ENCODE results near the gene ARID1A.

The ARID1A gene

DNA sequence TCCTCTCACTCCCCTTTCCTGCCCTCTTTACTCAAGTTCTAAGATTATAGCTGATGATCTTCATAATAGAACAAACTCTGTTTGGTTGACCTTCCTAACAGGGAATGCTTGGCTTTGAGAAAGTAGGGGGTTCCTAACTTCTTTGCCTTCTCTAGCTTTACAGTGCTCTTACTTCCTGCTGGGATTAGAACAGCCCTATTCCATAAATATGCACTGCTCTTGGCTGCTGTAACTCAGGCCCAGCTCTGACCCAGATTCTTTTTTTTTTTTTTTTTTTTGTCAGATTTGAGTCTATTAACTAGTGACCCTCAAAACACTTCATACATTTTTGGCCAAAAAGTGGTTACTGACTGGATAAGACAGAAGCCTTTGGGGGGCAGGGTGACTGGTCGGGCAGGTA is 52.5 kb downstream of the ARID1A start:
- TF ChIP-seq, protein P1, sequence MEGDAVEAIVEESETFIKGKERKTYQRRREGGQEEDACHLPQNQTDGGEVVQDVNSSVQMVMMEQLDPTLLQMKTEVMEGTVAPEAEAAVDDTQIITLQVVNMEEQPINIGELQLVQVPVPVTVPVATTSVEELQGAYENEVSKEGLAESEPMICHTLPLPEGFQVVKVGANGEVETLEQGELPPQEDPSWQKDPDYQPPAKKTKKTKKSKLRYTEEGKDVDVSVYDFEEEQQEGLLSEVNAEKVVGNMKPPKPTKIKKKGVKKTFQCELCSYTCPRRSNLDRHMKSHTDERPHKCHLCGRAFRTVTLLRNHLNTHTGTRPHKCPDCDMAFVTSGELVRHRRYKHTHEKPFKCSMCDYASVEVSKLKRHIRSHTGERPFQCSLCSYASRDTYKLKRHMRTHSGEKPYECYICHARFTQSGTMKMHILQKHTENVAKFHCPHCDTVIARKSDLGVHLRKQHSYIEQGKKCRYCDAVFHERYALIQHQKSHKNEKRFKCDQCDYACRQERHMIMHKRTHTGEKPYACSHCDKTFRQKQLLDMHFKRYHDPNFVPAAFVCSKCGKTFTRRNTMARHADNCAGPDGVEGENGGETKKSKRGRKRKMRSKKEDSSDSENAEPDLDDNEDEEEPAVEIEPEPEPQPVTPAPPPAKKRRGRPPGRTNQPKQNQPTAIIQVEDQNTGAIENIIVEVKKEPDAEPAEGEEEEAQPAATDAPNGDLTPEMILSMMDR (IDR thresholded peaks at IDR 0.05; ENCODE audit: low read depth, low read length), result no peak
- H3K4me3 ChIP-seq (ENCODE audit: low read depth, low read length), result no peak overlapping the region

DNA sequence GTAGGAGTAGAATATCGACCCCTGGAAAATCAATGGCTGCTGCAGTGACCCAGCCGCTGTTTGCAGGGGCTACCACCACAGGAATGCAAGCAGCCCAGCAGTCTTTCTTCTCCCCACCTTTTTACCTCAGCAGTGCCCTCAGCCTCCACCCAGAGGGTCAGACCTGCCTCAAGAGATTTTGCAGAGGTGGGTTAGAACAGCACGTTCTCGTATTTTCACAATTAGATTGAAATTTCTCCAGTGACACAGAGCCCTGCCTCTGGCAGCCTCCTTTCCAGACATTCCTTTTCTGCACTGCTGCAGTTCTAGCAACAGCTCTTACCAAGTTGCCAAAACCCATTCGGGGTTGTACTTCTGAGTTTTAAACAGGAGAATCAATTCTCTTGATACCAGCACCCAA is 53.6 kb downstream of the ARID1A start:
- TF ChIP-seq, protein P1 (IDR thresholded peaks at IDR 0.05; ENCODE audit: low read depth, low read length), result no peak
- H3K4me3 ChIP-seq (ENCODE audit: low read depth, low read length), result no peak overlapping the region

DNA sequence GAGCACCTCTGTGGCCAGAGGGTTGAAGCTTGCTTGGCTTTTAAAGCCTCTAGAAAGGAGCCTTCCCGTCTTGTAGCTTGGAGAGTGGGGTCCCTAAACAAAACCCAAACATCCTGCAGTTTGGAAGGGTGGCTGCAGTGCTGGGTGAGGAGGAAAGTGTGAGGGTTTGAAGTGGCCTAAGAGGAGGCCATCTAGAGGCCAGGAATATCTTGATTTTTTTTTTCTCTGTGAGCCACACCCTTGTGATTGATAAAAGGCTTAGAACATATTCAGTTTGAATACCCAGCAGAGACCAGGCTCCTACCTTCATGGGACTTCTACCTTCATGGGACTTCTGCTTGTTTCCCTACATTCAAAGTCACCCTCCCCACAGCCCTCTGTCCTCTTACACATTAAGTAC is 54.6 kb downstream of the ARID1A start:
- H3K4me3 ChIP-seq (ENCODE audit: low read depth, low read length), result no peak overlapping the region
- TF ChIP-seq, protein P1 (IDR thresholded peaks at IDR 0.05; ENCODE audit: low read depth, low read length), result no peak

DNA sequence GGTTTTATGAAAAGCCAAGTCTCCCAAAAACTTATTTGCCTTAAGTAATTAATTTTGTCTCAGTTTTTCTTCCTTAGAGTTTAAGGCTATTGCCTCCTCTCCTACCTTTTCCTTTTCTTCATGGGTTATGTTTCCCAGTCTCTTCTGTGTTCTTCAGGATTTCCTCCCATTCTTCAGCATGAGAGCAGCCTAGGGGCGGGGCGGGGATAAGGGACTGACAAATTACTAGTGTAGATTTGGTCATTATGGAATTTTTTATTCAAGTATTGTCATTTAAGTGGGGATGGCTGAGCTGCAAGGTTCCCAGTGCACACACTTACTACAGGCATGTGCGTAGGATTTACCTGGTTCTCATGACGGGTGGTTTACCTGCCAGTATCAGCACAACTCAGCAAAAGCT is 56.7 kb downstream of the ARID1A start:
- H3K4me3 ChIP-seq (ENCODE audit: low read depth, low read length), result no peak overlapping the region

DNA sequence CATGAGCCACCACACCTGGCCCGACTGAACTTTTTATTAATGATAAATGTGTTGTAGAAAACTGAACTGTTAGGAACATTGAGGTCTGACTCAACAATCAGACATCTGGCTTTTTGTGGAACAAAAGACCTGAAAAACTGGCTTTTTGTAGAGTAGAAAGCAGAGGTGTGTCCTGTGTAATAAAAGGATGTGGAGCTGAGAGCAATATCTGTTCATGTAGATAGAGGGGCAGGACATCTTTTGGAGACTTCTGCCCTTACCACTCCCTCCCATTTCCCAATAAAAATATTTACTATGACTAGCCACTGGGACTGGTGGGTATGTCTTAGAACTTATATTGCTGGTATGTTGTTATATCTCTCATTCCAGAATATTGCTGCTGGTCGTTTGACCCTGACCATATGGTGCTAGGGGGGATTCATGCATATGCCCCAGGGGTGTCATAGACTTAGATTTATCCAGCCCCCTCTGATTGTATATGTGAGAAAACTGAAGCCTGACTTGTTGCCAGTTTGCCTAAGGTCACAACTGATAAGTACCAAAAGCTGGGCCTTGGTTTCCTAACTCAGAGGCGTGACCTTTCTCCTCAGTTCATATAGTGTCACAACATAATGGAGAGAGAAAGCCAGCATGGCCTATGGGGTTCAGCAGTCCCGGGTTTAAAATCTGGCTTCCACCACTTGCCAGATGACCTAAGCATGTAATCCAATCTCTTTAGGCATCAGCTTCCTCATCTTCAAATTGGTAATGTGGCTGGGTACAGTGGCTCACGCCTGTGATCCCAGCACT is 58.5 kb downstream of the ARID1A start:
- H3K4me3 ChIP-seq (ENCODE audit: low read depth, low read length), result no peak overlapping the region

More for the DNA sequence above, 56.7 kb downstream of the ARID1A start:
- TF ChIP-seq, protein P1 (IDR thresholded peaks at IDR 0.05; ENCODE audit: low read depth, low read length), result no peak

DNA sequence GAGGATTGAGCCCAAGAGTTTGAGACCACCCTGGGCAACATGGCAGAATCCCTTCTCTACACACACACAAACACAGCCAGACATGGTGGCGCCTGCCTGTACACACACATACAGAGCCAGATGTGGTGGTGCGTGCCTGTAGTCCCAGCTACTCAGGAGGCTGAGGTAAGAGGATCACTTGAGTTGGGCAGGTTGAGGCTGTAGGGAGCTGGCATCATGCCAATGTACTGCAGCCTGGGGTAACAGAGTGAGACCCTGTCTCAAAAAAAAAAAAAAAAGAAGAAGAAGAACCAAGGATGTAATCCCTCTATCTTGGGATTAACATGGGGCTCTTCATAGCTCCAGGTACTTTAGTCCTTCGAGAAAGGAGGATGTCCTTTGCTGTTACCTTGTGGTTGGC is 62.5 kb downstream of the ARID1A start:
- TF ChIP-seq, protein P1 (IDR thresholded peaks at IDR 0.05; ENCODE audit: low read depth, low read length), result no peak
- no peak overlapping the region for H3K4me3 ChIP-seq (ENCODE audit: low read depth, low read length)

More for the DNA sequence above, 58.5 kb downstream of the ARID1A start:
- TF ChIP-seq, protein P1 (IDR thresholded peaks at IDR 0.05; ENCODE audit: low read depth, low read length), result no peak

DNA sequence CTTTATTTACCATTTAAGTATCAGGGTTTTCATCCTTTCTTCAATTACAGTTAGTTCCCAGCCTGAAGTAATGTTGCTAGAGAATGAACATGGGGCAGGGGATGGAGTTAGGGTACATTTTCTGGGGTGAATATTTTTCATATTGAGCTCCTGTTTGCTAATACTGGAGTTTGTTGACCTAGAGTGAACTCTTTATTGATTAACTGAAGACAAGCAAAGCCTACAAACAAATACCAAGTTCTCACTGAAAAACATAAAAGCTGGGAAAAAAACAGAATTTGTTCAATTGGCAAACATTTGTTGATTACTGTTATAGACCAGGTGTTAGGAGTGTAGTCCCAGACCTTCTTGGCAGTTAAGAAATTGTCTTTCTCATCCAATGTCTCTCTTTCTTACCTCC is 63.7 kb downstream of the ARID1A start:
- TF ChIP-seq, protein P1 (IDR thresholded peaks at IDR 0.05; ENCODE audit: low read depth, low read length), result no peak
- no peak overlapping the region for H3K4me3 ChIP-seq (ENCODE audit: low read depth, low read length)
